GM23338 (cell line): ENCODE results near the gene FBF1. TPM values are rescaled to one million over a fixed set of nuclear protein-coding genes. Genes with fewer than 3 reads are reported as not detected.

Experiments
- ATAC-seq: fragments of 200-7000 bp; cut with Tn5 transposase; 3 replicates; pipeline ENCODE4 v1.9.1; 2020
- DNase-seq: peaks from one replicate; pipeline ENCODE4 v3.0.0-alpha.2; 2015; ENCODE audit warnings: low spot score
- H2AFZ ChIP-seq: fragments of 200-600 bp; sonication (generic); 2 replicates; pipeline ENCODE4 v1.8.0; 2016; ENCODE audit warnings: antibody characterized with exemption, mild to moderate bottlenecking, moderate library complexity
- H3F3A ChIP-seq: fragments of 200-600 bp; sonication (generic); replicated peaks from 2 replicates; pipeline ENCODE4 v1.8.0; 2017; ENCODE audit warnings: antibody characterized with exemption, mixed run types, low read depth
- H3K27ac ChIP-seq: fragments of 200-600 bp; sonication (generic); 2 replicates; pipeline ENCODE4 v1.6.1; 2016; ENCODE audit warnings: low read depth
- H3K27me3 ChIP-seq: fragments of 200-600 bp; sonication (generic); 2 replicates; pipeline ENCODE4 v1.8.0; 2016; ENCODE audit warnings: mild to moderate bottlenecking, mixed run types, moderate library complexity; ENCODE audit not compliant: insufficient read depth
- H3K36me3 ChIP-seq: fragments of 200-600 bp; sonication (generic); 2 replicates; pipeline ENCODE4 v1.8.0; 2016; ENCODE audit warnings: mild to moderate bottlenecking; ENCODE audit not compliant: insufficient read depth
- H3K4me1 ChIP-seq: fragments of 200-600 bp; sonication (generic); 2 replicates; pipeline ENCODE4 v1.8.0; 2016; ENCODE audit warnings: mild to moderate bottlenecking, moderate library complexity; ENCODE audit not compliant: insufficient read depth
- H3K4me2 ChIP-seq: fragments of 200-600 bp; sonication (generic); 2 replicates; pipeline ENCODE4 v1.7.1; 2017; ENCODE audit warnings: mixed run types
- H3K4me3 ChIP-seq: fragments of 200-600 bp; sonication (generic); 2 replicates; pipeline ENCODE4 v1.6.1; 2016; ENCODE audit warnings: mixed run types
- H3K79me2 ChIP-seq: fragments of 200-600 bp; sonication (generic); replicated peaks from 2 replicates; pipeline ENCODE4 v1.8.0; 2017; ENCODE audit warnings: mild to moderate bottlenecking; ENCODE audit not compliant: insufficient read depth
- H3K9me2 ChIP-seq: fragments of 200-600 bp; sonication (generic); 2 replicates; pipeline ENCODE4 v1.8.0; 2017; ENCODE audit not compliant: insufficient read depth
- H4K20me1 ChIP-seq: fragments of 200-600 bp; sonication (generic); replicated peaks from 2 replicates; pipeline ENCODE4 v1.8.0; 2017; ENCODE audit warnings: mild to moderate bottlenecking; ENCODE audit not compliant: insufficient read depth
- H3K27ac Mint-ChIP-seq: 2 replicates; pipeline ENCODE4 v1.8.0; 2020; ENCODE audit warnings: inconsistent platforms, mild to moderate bottlenecking, moderate library complexity, mixed read lengths
- H3K27me3 Mint-ChIP-seq: 3 replicates; pipeline ENCODE4 v1.8.0; 2022; ENCODE audit warnings: low read depth, mild to moderate bottlenecking, moderate library complexity, mixed read lengths, inconsistent platforms; ENCODE audit not compliant: insufficient read depth, poor library complexity
- H3K36me3 Mint-ChIP-seq: 3 replicates; pipeline ENCODE4 v1.8.0; 2021; ENCODE audit warnings: low read depth, mild to moderate bottlenecking, inconsistent platforms, moderate library complexity, mixed read lengths
- H3K4me1 Mint-ChIP-seq: 3 replicates; pipeline ENCODE4 v1.8.0; 2020; ENCODE audit warnings: mild to moderate bottlenecking, inconsistent platforms, mixed read lengths
- H3K4me3 Mint-ChIP-seq: 3 replicates; pipeline ENCODE4 v1.8.0; 2021; ENCODE audit warnings: moderate library complexity, mild to moderate bottlenecking, inconsistent platforms, mixed read lengths
- H3K9me3 Mint-ChIP-seq: 3 replicates; pipeline ENCODE4 v1.8.0; 2020; ENCODE audit warnings: moderate library complexity, mild to moderate bottlenecking, inconsistent platforms, mixed read lengths
- CREB1 ChIP-seq: fragments of 250-450 bp; sonication (Bioruptor Pico); IDR thresholded peaks from 2 replicates; pipeline ENCODE4 v1.5.0; 2020; ENCODE audit warnings: low read depth, mild to moderate bottlenecking, moderate library complexity
- CTCF ChIP-seq, 2 experiments: fragments of 200-600 bp in 1 of 2; sonication (generic) in 1 of 2; conservative IDR thresholded peaks; 2 replicates each; pipeline versions ENCODE4 v1.5.1 to v1.6.1; 2016 to 2017; ENCODE audit warnings: antibody characterized with exemption in 2 of 2, low read depth in 2 of 2, mild to moderate bottlenecking in 2 of 2, moderate library complexity in 1 of 2
- ETS1 ChIP-seq: IDR thresholded peaks from 2 replicates; pipeline ENCODE4 v1.6.1; 2016; ENCODE audit warnings: antibody characterized with exemption
- EZH2 ChIP-seq: fragments of 200-600 bp; sonication (generic); IDR thresholded peaks from one replicate; pipeline ENCODE4 v1.8.0; 2017; ENCODE audit warnings: antibody characterized with exemption, mild to moderate bottlenecking, low read depth; ENCODE audit not compliant: unreplicated experiment
- EZH2phosphoT487 ChIP-seq: fragments of 200-600 bp; sonication (generic); IDR thresholded peaks from one replicate; pipeline ENCODE4 v1.8.1; 2018; ENCODE audit warnings: antibody characterized with exemption; ENCODE audit not compliant: unreplicated experiment
- NANOG ChIP-seq: IDR thresholded peaks from 2 replicates; pipeline ENCODE4 v1.6.1; 2016; ENCODE audit warnings: antibody characterized with exemption, borderline replicate concordance
- REST ChIP-seq: IDR thresholded peaks from one replicate; pipeline ENCODE4 v1.6.1; 2018; ENCODE audit warnings: antibody characterized with exemption; ENCODE audit not compliant: unreplicated experiment
- ZNF114 ChIP-seq: fragments of 250-450 bp; sonication (Bioruptor Pico); IDR thresholded peaks from 2 replicates; pipeline ENCODE4 v1.5.0; 2020; ENCODE audit warnings: mild to moderate bottlenecking, moderate library complexity
- ZNF331 ChIP-seq: fragments of 250-450 bp; sonication (Bioruptor Pico); IDR thresholded peaks from 2 replicates; pipeline ENCODE4 v1.5.0; 2020; ENCODE audit warnings: low read depth, mild to moderate bottlenecking, moderate library complexity
- polyA plus RNA-seq: library from polyadenylated mRNA; unstranded; fragments of >200 nt; fragmentation: Nextera tagmentation; extraction: Ambion mirVana; gene quantifications from 2 replicates; pipeline ENCODE4 v1.2.1, GENCODE V29; 2016
- total RNA-seq: library from RNA; depleted of rRNA; stranded (reverse); fragments of >200 nt; shearing (Covaris generic); gene quantifications from 2 replicates; pipeline ENCODE4 v1.2.3, GENCODE V29; 2014

Gene FBF1
- total and polyA plus RNA-seq, 2 experiments from 2014 or later, result 8.8 to 11.8 TPM

GRCh38 chr17:75881678-75882454, 59.0 kb downstream of the FBF1 start:
- Mint-ChIP-seq H3K4me3 (no peak overlapping the region), H3K36me3 (no peaks in the 10 kb centered on the region; the same call in 2 of the 3 replicates), H3K9me3 (no peaks in the 10 kb centered on the region), H3K27me3 (peaks cover 34% of the 10 kb centered on the region), H3K27ac (no peak overlapping the region), H3K4me1 (peaks cover 7% of the 10 kb centered on the region)
- no peak overlapping the region for H3K4me2 ChIP-seq
- H3F3A ChIP-seq, result peaks cover 21% of the 10 kb centered on the region
- no peak overlapping the region for H3K4me3 ChIP-seq
- H3K27me3 ChIP-seq, result peaks cover 29% of the 10 kb centered on the region
- no peaks in the 10 kb centered on the region for H3K36me3 ChIP-seq
- H3K79me2 ChIP-seq, result no peaks in the 10 kb centered on the region
- H4K20me1 ChIP-seq, result no peaks in the 10 kb centered on the region
- DNase-seq, result no peak
- peaks cover 3% of the 10 kb centered on the region; the same call in 1 of the 2 replicates for H3K4me1 ChIP-seq
- no peak for ATAC-seq
- H3K27ac ChIP-seq, result no peak overlapping the region
- TF ChIP-seq CTCF (conservative IDR thresholded peaks at IDR 0.05; ENCODE audit: low read depth in 2 of 2) (no peak), EZH2phosphoT487 (no peak), ZNF331 (no peak), ETS1 (no peak), ZNF114 (CRISPR knock-in tag) (no peak), NANOG (no peak)
- H3K9me2 ChIP-seq, result no peaks in the 10 kb centered on the region
- H2AFZ ChIP-seq, result no peak overlapping the region

- Histone ChIP-seq H3K4me3 (no peak overlapping the region), H3K79me2 (no peaks in the 10 kb centered on the region), H3K4me1 (peaks cover 7% of the 10 kb centered on the region; the same call in 1 of the 2 replicates), H3F3A (peaks cover 29% of the 10 kb centered on the region), H3K27me3 (peaks cover 37% of the 10 kb centered on the region), H2AFZ (no peak overlapping the region), H3K4me2 (no peak overlapping the region), H3K9me2 (no peaks in the 10 kb centered on the region), H3K27ac (no peak overlapping the region), H4K20me1 (no peaks in the 10 kb centered on the region), H3K36me3 (no peaks in the 10 kb centered on the region)
- no peak overlapping the region; the same call in 2 of the 3 replicates for H3K4me3 Mint-ChIP-seq
- peaks cover 16% of the 10 kb centered on the region for H3K4me1 Mint-ChIP-seq
- no peaks in the 10 kb centered on the region; the same call in 2 of the 3 replicates for H3K36me3 Mint-ChIP-seq
- H3K9me3 Mint-ChIP-seq, result no peaks in the 10 kb centered on the region
- ATAC-seq (no peak), DNase-seq (no peak)
- peaks cover 39% of the 10 kb centered on the region for H3K27me3 Mint-ChIP-seq
- TF ChIP-seq REST (no peak), CREB1 (CRISPR knock-in tag) (no peak), NANOG (no peak), EZH2phosphoT487 (no peak), EZH2 (no peak), CTCF (conservative IDR thresholded peaks at IDR 0.05; ENCODE audit: low read depth in 2 of 2) (no peak)
- no peak overlapping the region for H3K27ac Mint-ChIP-seq
These were observed 60.6 kb downstream of the FBF1 start for GRCh38 chr17:75880266-75880665.
